Mesothelial cell of epicardium (in vitro differentiated cells): ENCODE measurements around the gene LAMB1. TPM values are rescaled to one million over a fixed set of nuclear protein-coding genes. Genes with fewer than 3 reads are reported as not detected.
"Not testable (repeated sequence)": the region's sequence is repeated elsewhere in the genome, so short reads cannot be mapped to it uniquely, and the experiment has no call there.

Source experiments
- DNase-seq, 2 experiments: peaks; one replicate each; pipeline ENCODE4 v3.0.0; 2021; ENCODE audit warnings: low spot score in 2 of 2; ENCODE audit not compliant: unreplicated experiment in 2 of 2
- H3K27ac Mint-ChIP-seq: 2 replicates; pipeline ENCODE4 v1.8.0; 2021; ENCODE audit warnings: mixed read lengths
- H3K27me3 Mint-ChIP-seq: 2 replicates; pipeline ENCODE4 v1.8.0; 2021; ENCODE audit warnings: low read depth, mixed read lengths
- H3K36me3 Mint-ChIP-seq: 2 replicates; pipeline ENCODE4 v1.8.0; 2021; ENCODE audit warnings: mixed read lengths
- H3K4me1 Mint-ChIP-seq: 2 replicates; pipeline ENCODE4 v1.8.0; 2021; ENCODE audit warnings: mixed read lengths
- H3K4me3 Mint-ChIP-seq: 2 replicates; pipeline ENCODE4 v1.8.0; 2021; ENCODE audit warnings: mild to moderate bottlenecking, moderate library complexity, mixed read lengths
- H3K9me3 Mint-ChIP-seq: 2 replicates; pipeline ENCODE4 v1.8.0; 2021; ENCODE audit warnings: mixed read lengths
- total RNA-seq: library from RNA; stranded (reverse); gene quantifications from 3 replicates; pipeline ENCODE4 v1.2.1, GENCODE V29; 2021
- TF ChIP-seq, protein P1 (sequence below): fragments of 200-600 bp; sonication (generic); IDR thresholded peaks from one replicate; pipeline ENCODE4 v1.5.0; 2021; ENCODE audit warnings: antibody characterized with exemption; ENCODE audit not compliant: unreplicated experiment

The LAMB1 gene
- total RNA-seq, 1 donor from 2014 or later: 593 TPM

DNA sequence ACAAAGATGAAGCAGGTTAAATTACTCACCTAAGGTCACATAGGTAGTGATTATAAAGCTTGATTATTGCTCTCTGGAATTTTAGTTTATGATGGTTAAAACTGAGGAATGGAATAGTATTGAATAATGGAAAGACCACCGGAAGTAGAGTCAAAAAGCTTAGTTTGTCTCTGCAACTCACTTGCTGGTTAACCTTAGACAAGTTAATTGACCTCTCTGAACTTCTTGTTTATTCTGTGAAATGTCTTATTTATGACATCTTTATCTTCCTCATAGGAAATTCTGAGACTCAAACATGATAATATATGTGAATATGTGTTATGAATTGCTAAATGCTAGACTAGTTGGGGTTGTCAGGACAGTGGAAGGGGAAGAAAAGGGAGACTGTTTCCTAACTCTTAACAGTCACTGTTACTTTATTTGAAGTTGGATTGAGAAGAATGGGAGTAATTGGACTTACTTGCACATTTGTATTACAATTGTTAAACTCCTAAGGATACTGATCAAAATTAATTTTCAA, 102.4 kb downstream of the LAMB1 start:
- peak overlapping the region; percentile 1 for H3K27ac Mint-ChIP-seq
- H3K4me1 Mint-ChIP-seq: peaks cover 15% of the 10 kb centered on the region
- no peak for DNase-seq
- no peak overlapping the region for H3K4me3 Mint-ChIP-seq
- no peaks in the 10 kb centered on the region for H3K9me3 Mint-ChIP-seq
- no peaks in the 10 kb centered on the region for H3K27me3 Mint-ChIP-seq
- peaks cover 21% of the 10 kb centered on the region for H3K36me3 Mint-ChIP-seq
- TF ChIP-seq, protein P1, sequence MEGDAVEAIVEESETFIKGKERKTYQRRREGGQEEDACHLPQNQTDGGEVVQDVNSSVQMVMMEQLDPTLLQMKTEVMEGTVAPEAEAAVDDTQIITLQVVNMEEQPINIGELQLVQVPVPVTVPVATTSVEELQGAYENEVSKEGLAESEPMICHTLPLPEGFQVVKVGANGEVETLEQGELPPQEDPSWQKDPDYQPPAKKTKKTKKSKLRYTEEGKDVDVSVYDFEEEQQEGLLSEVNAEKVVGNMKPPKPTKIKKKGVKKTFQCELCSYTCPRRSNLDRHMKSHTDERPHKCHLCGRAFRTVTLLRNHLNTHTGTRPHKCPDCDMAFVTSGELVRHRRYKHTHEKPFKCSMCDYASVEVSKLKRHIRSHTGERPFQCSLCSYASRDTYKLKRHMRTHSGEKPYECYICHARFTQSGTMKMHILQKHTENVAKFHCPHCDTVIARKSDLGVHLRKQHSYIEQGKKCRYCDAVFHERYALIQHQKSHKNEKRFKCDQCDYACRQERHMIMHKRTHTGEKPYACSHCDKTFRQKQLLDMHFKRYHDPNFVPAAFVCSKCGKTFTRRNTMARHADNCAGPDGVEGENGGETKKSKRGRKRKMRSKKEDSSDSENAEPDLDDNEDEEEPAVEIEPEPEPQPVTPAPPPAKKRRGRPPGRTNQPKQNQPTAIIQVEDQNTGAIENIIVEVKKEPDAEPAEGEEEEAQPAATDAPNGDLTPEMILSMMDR: no peak

DNA sequence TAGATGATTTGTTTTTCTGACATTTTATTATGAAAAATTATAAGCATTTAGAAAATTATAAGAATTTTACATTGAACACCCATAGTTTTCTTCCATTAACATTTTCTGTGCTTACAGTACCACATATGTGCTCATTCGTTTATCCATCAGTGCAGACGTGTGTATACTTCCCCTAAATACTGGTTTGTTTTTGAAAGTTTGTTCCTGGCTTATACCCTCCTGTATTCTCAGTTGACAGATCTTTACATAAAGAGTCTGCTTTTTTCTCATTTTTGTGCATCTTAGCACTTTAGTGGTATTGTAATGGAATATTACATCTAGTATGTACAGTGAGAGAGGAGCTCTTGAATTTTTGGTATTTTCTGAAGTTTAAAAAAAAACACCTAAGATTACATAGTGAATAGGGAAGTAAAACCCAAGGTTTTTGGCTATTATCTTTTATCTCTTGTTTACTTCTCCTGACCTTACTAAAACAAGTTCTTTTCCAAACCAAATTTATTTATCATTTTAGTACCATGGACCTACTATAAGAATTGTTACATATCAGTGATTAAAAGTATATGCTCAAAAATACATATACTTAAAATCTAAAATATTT, 103.9 kb downstream of the LAMB1 start:
- peaks cover 17% of the 10 kb centered on the region for H3K36me3 Mint-ChIP-seq
- DNase-seq: no peak
- no peaks in the 10 kb centered on the region for H3K9me3 Mint-ChIP-seq
- no peaks in the 10 kb centered on the region for H3K27me3 Mint-ChIP-seq
- H3K4me3 Mint-ChIP-seq: no peak overlapping the region
- peaks cover 15% of the 10 kb centered on the region for H3K4me1 Mint-ChIP-seq
- TF ChIP-seq, protein P1: no peak
- H3K27ac Mint-ChIP-seq: no peak overlapping the region

DNA sequence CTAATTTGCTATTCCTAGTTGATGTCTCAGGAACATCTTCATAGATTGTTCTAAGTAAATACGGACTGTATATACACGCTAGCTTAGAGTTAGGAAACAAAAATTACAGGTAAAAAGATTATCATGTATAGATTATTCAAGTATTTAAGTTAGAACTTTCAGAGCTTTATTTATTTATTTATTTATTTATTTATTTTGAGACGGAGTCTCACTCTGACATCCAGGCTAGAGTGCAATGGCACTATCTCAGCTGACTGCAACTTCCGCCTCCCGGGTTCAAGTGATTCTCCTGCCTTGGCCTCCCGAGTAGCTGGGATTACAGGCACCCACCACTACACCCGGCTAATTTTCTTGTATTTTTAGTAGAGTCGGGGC, 110.6 kb downstream of the LAMB1 start:
- H3K27ac Mint-ChIP-seq, H3K36me3 Mint-ChIP-seq, H3K9me3 Mint-ChIP-seq, H3K27me3 Mint-ChIP-seq, DNase-seq: not testable (repeated sequence)
- Mint-ChIP-seq H3K4me1 (peaks cover 25% of the 10 kb centered on the region), H3K4me3 (peak overlapping the region; percentile 91)

DNA sequence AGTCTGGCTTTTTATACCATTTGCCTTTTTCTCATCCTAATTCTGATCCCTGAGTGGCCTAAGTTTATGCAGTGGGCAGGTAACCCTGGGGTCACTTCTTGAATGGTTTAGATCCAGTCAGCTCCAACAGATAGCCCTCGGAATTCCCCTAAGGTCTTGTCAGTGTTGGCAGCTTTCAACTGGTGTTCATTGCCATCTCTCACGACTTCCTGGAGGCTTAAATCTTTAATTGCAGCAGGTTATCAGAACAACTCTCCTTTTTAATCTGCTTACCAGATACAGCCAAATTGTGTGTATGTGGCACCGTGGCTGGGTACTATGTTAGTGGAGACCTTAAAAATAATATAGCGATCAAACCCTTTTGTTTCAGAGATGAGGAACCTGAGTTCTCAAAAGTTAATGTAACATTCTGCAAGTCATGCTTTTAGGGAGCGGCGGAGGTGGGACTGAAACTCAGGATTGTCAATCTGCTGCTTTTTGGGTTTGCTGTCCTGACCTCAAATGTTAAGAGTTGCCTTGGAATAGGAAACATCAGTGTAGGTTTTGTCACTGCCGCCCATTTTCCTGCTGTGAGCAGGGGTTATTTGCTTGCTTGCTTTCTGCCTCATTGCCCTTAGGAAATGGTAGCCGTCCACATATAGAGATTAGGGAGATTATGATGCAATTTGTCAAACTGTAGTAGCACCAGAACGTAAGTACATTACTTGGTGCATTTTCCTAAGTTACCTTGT, 111.2 kb downstream of the LAMB1 start:
- Mint-ChIP-seq H3K27ac (peak overlapping the region; percentile 92), H3K9me3 (peaks cover 4% of the 10 kb centered on the region), H3K36me3 (peaks cover 4% of the 10 kb centered on the region), H3K4me3 (peak overlapping the region; percentile 91), H3K4me1 (peaks cover 25% of the 10 kb centered on the region), H3K27me3 (peaks cover 2% of the 10 kb centered on the region)
- no peak for DNase-seq
- TF ChIP-seq, protein P1: no peak

DNA sequence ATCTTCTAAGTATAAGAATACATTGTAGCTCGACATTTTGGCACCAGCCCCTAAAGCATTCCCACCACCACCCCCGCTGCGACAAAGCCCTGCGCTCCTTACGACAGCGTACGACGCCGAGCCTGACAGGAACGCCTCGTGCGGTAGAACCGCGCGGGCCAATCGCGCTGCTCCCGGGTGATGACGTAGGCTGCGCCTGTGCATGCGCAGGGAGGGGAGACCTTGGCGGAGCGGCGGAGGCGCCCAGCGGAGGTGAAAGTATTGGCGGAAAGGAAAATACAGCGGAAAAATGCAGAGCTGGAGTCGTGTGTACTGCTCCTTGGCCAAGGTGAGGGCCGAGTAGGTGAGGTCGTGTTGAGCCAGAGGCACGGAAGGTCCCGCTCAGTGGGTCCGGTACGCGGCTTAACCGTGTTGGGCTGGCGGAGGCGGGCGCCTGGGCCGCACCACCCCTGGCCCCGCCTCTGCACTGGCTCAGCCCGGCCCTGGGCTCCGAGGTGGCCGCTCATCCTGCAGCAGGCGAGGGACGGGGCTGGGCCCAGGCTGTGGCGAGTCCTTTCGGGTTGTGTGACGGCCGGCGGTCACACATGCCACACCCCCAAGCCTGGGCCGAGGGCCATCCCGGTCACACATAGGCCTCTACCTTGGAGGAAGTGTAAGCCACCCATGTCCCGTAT, 111.9 kb downstream of the LAMB1 start, which contains the start of gene DLD:
Gene DLD, plus strand, starts transcription at position 222 of the 674 bp plus-strand sequence. Its CDS starts 68 bp downstream, at position 290.
- Mint-ChIP-seq H3K9me3 (peaks cover 4% of the 10 kb centered on the region), H3K4me1 (peaks cover 25% of the 10 kb centered on the region), H3K27me3 (peaks cover 7% of the 10 kb centered on the region), H3K27ac (peak within 1 kb of the TSS; percentile 97), H3K36me3 (peaks cover 4% of the 10 kb centered on the region), H3K4me3 (peak within 1 kb of the TSS; percentile 91)
- TF ChIP-seq, protein P1: no peak
- peak; percentile 79 to 93 for DNase-seq
